Thyroid gland (tissue), 4 donors: ENCODE measurements around the gene FBXL7.

Experiments used
- CTCF ChIP-seq, 6 experiments: fragments of 200-600 bp in 3 of 6; fragments of 450-650 bp in 3 of 6; sonication (generic) in 3 of 6; IDR thresholded peaks; one replicate each; pipeline ENCODE4 v1.5.1; 2016 to 2019; ENCODE audit warnings: antibody characterized with exemption in 6 of 6, mild to moderate bottlenecking in 2 of 6, inconsistent platforms in 1 of 6, moderate library complexity in 1 of 6
- POLR2A ChIP-seq, 2 donors: fragments of 450-650 bp; IDR thresholded peaks; one replicate each; pipeline ENCODE4 v1.6.1; 2017; ENCODE audit warnings: antibody characterized with exemption in 2 of 2, mild to moderate bottlenecking in 2 of 2, moderate library complexity in 1 of 2

GRCh38 chr5:15943487-15943886 is 443.5 kb downstream of the FBXL7 start:
- TF ChIP-seq CTCF (IDR thresholded peaks at IDR 0.05) (no peak), POLR2A (IDR thresholded peaks at IDR 0.05) (no peak)
